SK-N-SH (cell line): Measurements from ENCODE around the gene M6PR. TPM values are rescaled to one million over a fixed set of nuclear protein-coding genes. Genes with fewer than 3 reads are reported as not detected.

Source experiments
- CTCF ChIA-PET: fragments of 300-600, 350-600 bp; formaldehyde crosslinking; extraction: SDS; loops from one replicate; lab custom pipeline; 2021; lab: Yijun Ruan, JAX
- POLR2A ChIA-PET: fragments of 350-600 bp; sonication (Branson Sonifier 250); formaldehyde crosslinking; extraction: SDS; loops from one replicate; lab custom pipeline; 2020; ENCODE audit warnings: antibody characterized with exemption, inconsistent platforms; lab: Yijun Ruan, JAX
- DNase-seq: peaks from one replicate; pipeline ENCODE4 v3.0.0; 2012
- H2AFZ ChIP-seq: fragments of 200-600 bp; sonication (generic); 2 replicates; pipeline ENCODE4 v1.8.1; 2016; ENCODE audit warnings: antibody characterized with exemption, mild to moderate bottlenecking, low read depth
- H3F3A ChIP-seq: fragments of 200-600 bp; sonication (generic); replicated peaks from 2 replicates; pipeline ENCODE3; 2016; ENCODE audit warnings: antibody characterized with exemption, mild to moderate bottlenecking; ENCODE audit not compliant: insufficient read depth
- H3K27ac ChIP-seq, 2 experiments: fragments of 200-500 bp in 1 of 2; fragments of 200-600 bp in 1 of 2; sonication (Bioruptor generic) in 1 of 2; sonication (generic), shearing (Covaris generic) in 1 of 2; 2 replicates each; pipeline versions ENCODE4 v1.5.1 to v1.6.1; 2014 to 2016; ENCODE audit warnings: low read depth in 2 of 2, inconsistent platforms in 1 of 2, low read length in 1 of 2, mild to moderate bottlenecking in 1 of 2, mixed read lengths in 1 of 2
- H3K27me3 ChIP-seq: fragments of 200-600 bp; sonication (generic), shearing (Covaris generic); 2 replicates; pipeline ENCODE4 v1.6.1; 2016; ENCODE audit warnings: mixed run types; ENCODE audit not compliant: insufficient read depth
- H3K36me3 ChIP-seq, 2 experiments: fragments of 200-500 bp in 1 of 2; fragments of 200-600 bp in 1 of 2; sonication (Bioruptor generic) in 1 of 2; sonication (generic) in 1 of 2; replicated peaks in 1 of 2; 2 replicates each; pipeline versions ENCODE3 to v1.5.1; 2014 to 2016; ENCODE audit warnings: low read length in 1 of 2, mild to moderate bottlenecking in 1 of 2; ENCODE audit not compliant: insufficient read depth in 2 of 2, control insufficient read depth in 1 of 2
- H3K4me1 ChIP-seq, 2 experiments: fragments of 200-500 bp in 1 of 2; fragments of 200-600 bp in 1 of 2; sonication (Bioruptor generic) in 1 of 2; sonication (generic), shearing (Covaris generic) in 1 of 2; 2 replicates each; pipeline versions ENCODE4 v1.5.1 to v1.6.1; 2014 to 2016; ENCODE audit warnings: low read depth in 1 of 2, low read length in 1 of 2, mixed run types in 1 of 2; ENCODE audit not compliant: insufficient read depth in 2 of 2, control insufficient read depth in 1 of 2
- H3K4me2 ChIP-seq: fragments of 200-600 bp; sonication (generic), shearing (Covaris generic); 2 replicates; pipeline ENCODE4 v1.6.1; 2017; ENCODE audit warnings: mixed run types
- H3K4me3 ChIP-seq, 2 experiments: fragments of 200-500 bp in 1 of 2; fragments of 200-600 bp in 1 of 2; sonication (Bioruptor generic) in 1 of 2; sonication (generic), shearing (Covaris generic) in 1 of 2; 2 replicates each; pipeline versions ENCODE4 v1.5.1 to v1.8.1; 2014 to 2016; ENCODE audit warnings: low read depth in 2 of 2, inconsistent platforms in 1 of 2, low read length in 1 of 2, mild to moderate bottlenecking in 1 of 2, mixed read lengths in 1 of 2, moderate library complexity in 1 of 2
- H3K79me2 ChIP-seq: fragments of 200-600 bp; sonication (generic); 2 replicates; pipeline ENCODE4 v1.8.1; 2017; ENCODE audit warnings: mild to moderate bottlenecking; ENCODE audit not compliant: insufficient read depth
- H3K9ac ChIP-seq: fragments of 200-600 bp; sonication (generic); 2 replicates; pipeline ENCODE4 v1.6.1; 2017; ENCODE audit warnings: mixed run types
- H3K9me2 ChIP-seq: fragments of 200-600 bp; sonication (generic); 2 replicates; pipeline ENCODE4 v1.6.1; 2017; ENCODE audit warnings: mixed run types
- H3K9me3 ChIP-seq: fragments of 200-600 bp; sonication (generic); 2 replicates; pipeline ENCODE4 v1.6.1; 2017; ENCODE audit warnings: mixed run types, mild to moderate bottlenecking, moderate library complexity
- H4K20me1 ChIP-seq: fragments of 200-600 bp; sonication (generic); 2 replicates; pipeline ENCODE4 v1.6.1; 2017; ENCODE audit warnings: mild to moderate bottlenecking, mixed run types; ENCODE audit not compliant: insufficient read depth
- ELF1 ChIP-seq: IDR thresholded peaks from 2 replicates; pipeline ENCODE4 v1.4.0; 2012
- EP300 ChIP-seq, 2 experiments: IDR thresholded peaks; 2 replicates each; pipeline versions ENCODE4 v1.4.0 to v1.6.1; 2012; ENCODE audit warnings: borderline replicate concordance in 1 of 2, low read depth in 1 of 2, low read length in 1 of 2
- EZH2phosphoT487 ChIP-seq: fragments of 200-600 bp; sonication (generic); IDR thresholded peaks from 2 replicates; pipeline ENCODE4 v1.6.1; 2017; ENCODE audit warnings: low read depth, mixed run types, mild to moderate bottlenecking, antibody characterized with exemption, moderate library complexity, borderline replicate concordance
- FOXJ3 ChIP-seq: sonication (generic); formaldehyde crosslinking; IDR thresholded peaks from 2 replicates; pipeline ENCODE4 v1.5.1; 2020; ENCODE audit warnings: mild to moderate bottlenecking, missing genetic modification reagents
- JUND ChIP-seq: IDR thresholded peaks from 2 replicates; pipeline ENCODE4 v1.4.0; 2012
- NFIC ChIP-seq: IDR thresholded peaks from 2 replicates; pipeline ENCODE4 v1.4.0; 2012; ENCODE audit warnings: borderline replicate concordance
- RAD21 ChIP-seq: IDR thresholded peaks from 2 replicates; pipeline ENCODE4 v1.6.1; 2012; ENCODE audit warnings: mild to moderate bottlenecking, low read length
- RCOR1 ChIP-seq: fragments of 150-350 bp; IDR thresholded peaks from 2 replicates; pipeline ENCODE4 v1.6.1; 2017; ENCODE audit warnings: antibody characterized with exemption, low read length
- REST ChIP-seq: IDR thresholded peaks from 2 replicates; pipeline ENCODE4 v1.6.1; 2012; ENCODE audit warnings: mild to moderate bottlenecking, low read depth, low read length, moderate library complexity
- WGBS: methylation state at CpG from one replicate; pipeline ENCODE4 v1.1.6; 2017; ENCODE audit warnings: low lambda C conversion rate; 5-methylcytosine and 5-hydroxymethylcytosine counted together
- polyA plus RNA-seq, 3 experiments: library from polyadenylated mRNA; depleted of rRNA; stranded (reverse); fragments of >200 nt; gene quantifications; 2 replicates each; pipeline ENCODE4 v1.2.3, GENCODE V29; 2012
- TF ChIP-seq, protein P1 (sequence below): fragments of 150-350 bp; IDR thresholded peaks from 2 replicates; pipeline ENCODE4 v1.6.1; 2016; ENCODE audit warnings: mild to moderate bottlenecking, low read depth, low read length
- TF ChIP-seq, protein P2 (sequence below): IDR thresholded peaks from 2 replicates; pipeline ENCODE4; 2012

Gene M6PR
- polyA plus RNA-seq, 1 of the 3 experiments (the other 2 are of a cell fraction), result 132 TPM

DNA sequence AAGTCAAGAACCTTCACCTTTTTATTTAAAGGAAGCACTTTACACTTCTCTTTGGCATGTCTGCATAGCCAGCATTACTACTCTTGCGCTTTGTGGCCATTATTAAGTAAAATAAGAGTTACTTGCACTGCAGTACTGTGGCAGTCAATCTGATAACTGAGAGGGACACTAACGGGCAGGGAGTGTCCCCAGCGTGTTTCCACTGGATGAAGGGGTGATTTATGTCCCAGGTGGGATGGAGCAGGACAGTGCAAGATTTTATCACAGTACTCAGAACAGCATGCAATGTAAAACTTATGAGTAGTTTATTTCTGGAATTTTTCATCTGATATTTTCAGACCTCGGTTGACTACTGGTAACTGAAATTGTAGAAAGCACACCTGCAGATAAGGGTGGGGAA is 8.1 kb upstream of the M6PR start:
- Histone ChIP-seq H3K79me2 (no peaks in the 10 kb centered on the region), H3K9me2 (no peaks in the 10 kb centered on the region), H3F3A (no peaks in the 10 kb centered on the region), H3K9ac (no peak overlapping the region), H3K4me1 (no peaks in the 10 kb centered on the region; a peak in 1 of 4 replicates), H3K4me2 (no peak overlapping the region), H3K27ac (no peak overlapping the region), H3K27me3 (no peaks in the 10 kb centered on the region), H2AFZ (no peak overlapping the region), H4K20me1 (no peaks in the 10 kb centered on the region), H3K9me3 (no peaks in the 10 kb centered on the region), H3K36me3 (no peaks in the 10 kb centered on the region), H3K4me3 (no peak overlapping the region)
- TF ChIP-seq REST (no peak), JUND (no peak), RAD21 (no peak), RCOR1 (no peak), ELF1 (no peak)
- DNase-seq, result no peak
- ChIA-PET POLR2A (interaction anchor here (0.6 kb wide), 1 partner anchor 68 kb away, joined by 3 read pairs; no protein-coding TSS in a partner anchor), CTCF (no interaction called here)
- 76% methylated on average over 4 of the region's 4 CpGs for WGBS

DNA sequence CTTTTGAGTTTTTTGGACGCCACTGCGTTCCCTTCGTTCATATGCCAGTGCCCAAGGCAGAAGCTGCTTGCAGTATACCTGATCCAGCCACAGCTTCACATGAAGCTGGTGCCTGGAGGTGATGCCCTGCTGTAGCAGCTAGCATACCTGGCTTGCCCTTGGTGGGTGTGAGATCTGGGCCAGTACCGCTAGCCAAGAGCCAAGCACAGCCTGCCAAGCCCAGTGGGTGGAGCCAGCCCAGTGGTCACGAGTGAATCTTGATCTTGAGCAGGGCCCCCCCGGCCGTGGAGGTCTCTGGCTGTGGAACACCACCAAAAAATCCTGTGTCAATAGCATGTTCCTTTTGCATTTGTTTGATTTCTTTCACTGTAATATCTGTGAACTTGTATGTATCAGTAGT is 7.3 kb upstream of the M6PR start:
- DNase-seq, result no peak
- H3K9me2 ChIP-seq, result no peaks in the 10 kb centered on the region
- H2AFZ ChIP-seq, result no peak overlapping the region
- H3F3A ChIP-seq, result no peaks in the 10 kb centered on the region
- H3K27ac ChIP-seq, result no peak overlapping the region
- no peaks in the 10 kb centered on the region for H3K27me3 ChIP-seq
- ChIA-PET POLR2A (no interaction called here), CTCF (no interaction called here)
- no peak for TF ChIP-seq EP300 (IDR thresholded peaks at IDR 0.05; ENCODE audit: borderline replicate concordance in 1 of 2, low read depth in 1 of 2, low read length in 1 of 2)
- no peak for TF ChIP-seq RCOR1
- TF ChIP-seq, protein P1, sequence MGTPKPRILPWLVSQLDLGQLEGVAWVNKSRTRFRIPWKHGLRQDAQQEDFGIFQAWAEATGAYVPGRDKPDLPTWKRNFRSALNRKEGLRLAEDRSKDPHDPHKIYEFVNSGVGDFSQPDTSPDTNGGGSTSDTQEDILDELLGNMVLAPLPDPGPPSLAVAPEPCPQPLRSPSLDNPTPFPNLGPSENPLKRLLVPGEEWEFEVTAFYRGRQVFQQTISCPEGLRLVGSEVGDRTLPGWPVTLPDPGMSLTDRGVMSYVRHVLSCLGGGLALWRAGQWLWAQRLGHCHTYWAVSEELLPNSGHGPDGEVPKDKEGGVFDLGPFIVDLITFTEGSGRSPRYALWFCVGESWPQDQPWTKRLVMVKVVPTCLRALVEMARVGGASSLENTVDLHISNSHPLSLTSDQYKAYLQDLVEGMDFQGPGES, result no peak
- TF ChIP-seq, protein P2, sequence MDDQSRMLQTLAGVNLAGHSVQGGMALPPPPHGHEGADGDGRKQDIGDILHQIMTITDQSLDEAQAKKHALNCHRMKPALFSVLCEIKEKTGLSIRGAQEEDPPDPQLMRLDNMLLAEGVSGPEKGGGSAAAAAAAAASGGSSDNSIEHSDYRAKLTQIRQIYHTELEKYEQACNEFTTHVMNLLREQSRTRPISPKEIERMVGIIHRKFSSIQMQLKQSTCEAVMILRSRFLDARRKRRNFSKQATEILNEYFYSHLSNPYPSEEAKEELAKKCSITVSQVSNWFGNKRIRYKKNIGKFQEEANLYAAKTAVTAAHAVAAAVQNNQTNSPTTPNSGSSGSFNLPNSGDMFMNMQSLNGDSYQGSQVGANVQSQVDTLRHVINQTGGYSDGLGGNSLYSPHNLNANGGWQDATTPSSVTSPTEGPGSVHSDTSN, result no peak
- TF ChIP-seq EZH2phosphoT487, result no peak
- no peak for TF ChIP-seq REST
- TF ChIP-seq FOXJ3, result no peak
- no peak for TF ChIP-seq JUND
- no peak for TF ChIP-seq NFIC
- H3K36me3 ChIP-seq, result no peaks in the 10 kb centered on the region
- H3K79me2 ChIP-seq, result no peaks in the 10 kb centered on the region
- no peaks in the 10 kb centered on the region for H4K20me1 ChIP-seq
- H3K4me2 ChIP-seq, result no peak overlapping the region
- 87% methylated on average over 6 of the region's 7 CpGs for WGBS
- H3K4me3 ChIP-seq, result no peak overlapping the region
- H3K9me3 ChIP-seq, result no peaks in the 10 kb centered on the region
- no peak overlapping the region for H3K9ac ChIP-seq
- no peaks in the 10 kb centered on the region; a peak in 1 of 4 replicates for H3K4me1 ChIP-seq
